Inferior parietal cortex (tissue), 1 donor: ENCODE results near the gene ENHO.

ENCODE experiments used
- DNase-seq: peaks from one replicate; pipeline ENCODE4 v3.0.0-alpha.2; 2016; ENCODE audit errors: extremely low spot score

The ENHO gene

GRCh38 chr9:34526026-34526425, 3.2 kb upstream of the ENHO start:
- no peak for DNase-seq

GRCh38 chr9:34524349-34524748, 1.6 kb upstream of the ENHO start:
- no peak for DNase-seq

- DNase-seq: no peak
These were observed 501 bp downstream of the ENHO start for GRCh38 chr9:34522091-34522887.

- DNase-seq: no peak
These were observed 1.3 kb downstream of the ENHO start for GRCh38 chr9:34521406-34522045.

GRCh38 chr9:34520505-34521385, 2.0 kb downstream of the ENHO start:
- no peak for DNase-seq

- DNase-seq: no peak
These were observed 2.7 kb downstream of the ENHO start for GRCh38 chr9:34520096-34520495.

- no peak for DNase-seq
These were observed 3.3 kb downstream of the ENHO start for GRCh38 chr9:34519321-34520020.

- no peak for DNase-seq
These were observed 3.9 kb downstream of the ENHO start for GRCh38 chr9:34518896-34519295.

GRCh38 chr9:34518110-34518616, 4.6 kb downstream of the ENHO start:
- DNase-seq: no peak

GRCh38 chr9:34517185-34517584, 5.6 kb downstream of the ENHO start:
- no peak for DNase-seq

GRCh38 chr9:34515959-34516358, 6.8 kb downstream of the ENHO start:
- no peak for DNase-seq

- no peak for DNase-seq
These were observed 8.0 kb downstream of the ENHO start for GRCh38 chr9:34514816-34515215.

- DNase-seq: no peak
These were observed 8.4 kb downstream of the ENHO start for GRCh38 chr9:34514401-34514800.

- DNase-seq: no peak
These were observed 9.1 kb downstream of the ENHO start for GRCh38 chr9:34513567-34514214.

- no peak for DNase-seq
These were observed 10.4 kb downstream of the ENHO start for GRCh38 chr9:34512131-34513078.

- no peak for DNase-seq
These were observed 12.0 kb downstream of the ENHO start for GRCh38 chr9:34510497-34511468.

GRCh38 chr9:34508951-34509350, 13.8 kb downstream of the ENHO start:
- DNase-seq: no peak

GRCh38 chr9:34508463-34508862, 14.3 kb downstream of the ENHO start:
- DNase-seq: no peak

GRCh38 chr9:34507966-34508365, 14.8 kb downstream of the ENHO start:
- DNase-seq: no peak
